Naive thymus-derived CD8-positive, alpha-beta T cell (primary cell): ENCODE data around the gene PLPPR5. TPM values are rescaled to one million over a fixed set of nuclear protein-coding genes. Genes with fewer than 3 reads are reported as not detected.

ENCODE experiments used
- ATAC-seq, 2 donors: fragments of 150-1000 bp; cut with Tn5 transposase in 1 of 2; sonication (Bioruptor Pico), chemical (Tn5 transposase) in 1 of 2; 1 replicate in 1 of 2; 2 replicates in 1 of 2; pipeline ENCODE4 v1.10.0; 2021; ENCODE audit warnings: mild to moderate bottlenecking in 2 of 2, moderate library complexity in 2 of 2
- POLR2A ChIA-PET: fragments of 350-600 bp; sonication (Branson Sonifier 250); formaldehyde crosslinking; loops from one replicate; lab custom pipeline; 2021; ENCODE audit warnings: antibody characterized with exemption; lab: Charles Lee
- DNase-seq, 10 donors: peaks; one replicate each; pipeline versions ENCODE4 v3.0.0 to v3.0.0-alpha.2; 2020 to 2022
- H3K27ac Mint-ChIP-seq, 10 donors: one replicate each; pipeline ENCODE4 v1.8.0; 2020 to 2022; ENCODE audit warnings: mild to moderate bottlenecking in 10 of 10, mixed read lengths in 10 of 10, moderate library complexity in 4 of 10, inconsistent platforms in 1 of 10
- H3K27me3 Mint-ChIP-seq, 5 donors: one replicate each; pipeline ENCODE4 v1.8.0; 2021 to 2022; ENCODE audit warnings: mixed read lengths in 5 of 5
- H3K36me3 Mint-ChIP-seq, 3 donors: one replicate each; pipeline ENCODE4 v1.8.0; 2020 to 2022; ENCODE audit warnings: mixed read lengths in 3 of 3, mild to moderate bottlenecking in 2 of 3, inconsistent platforms in 1 of 3
- H3K4me1 Mint-ChIP-seq, 4 donors: one replicate each; pipeline ENCODE4 v1.8.0; 2021 to 2022; ENCODE audit warnings: mixed read lengths in 4 of 4
- H3K4me3 Mint-ChIP-seq, 10 donors: one replicate each; pipeline ENCODE4 v1.8.0; 2020 to 2022; ENCODE audit warnings: mild to moderate bottlenecking in 10 of 10, mixed read lengths in 10 of 10, moderate library complexity in 6 of 10, inconsistent platforms in 1 of 10
- H3K9me3 Mint-ChIP-seq, 9 donors: one replicate each; pipeline ENCODE4 v1.8.0; 2020 to 2022; ENCODE audit warnings: mixed read lengths in 9 of 9, mild to moderate bottlenecking in 3 of 9, inconsistent platforms in 1 of 9, moderate library complexity in 1 of 9
- polyA plus RNA-seq, 3 donors: library from polyadenylated mRNA; unstranded; fragments of 300-500 nt; fragmentation: Illumina TruSeq; gene quantifications; one replicate each; pipeline ENCODE4 v1.2.3, GENCODE V29; 2021
- total RNA-seq, 8 experiments: library from RNA in 2 of 8; stranded (reverse) in 2 of 8; gene quantifications; one replicate each; pipeline ENCODE4 v1.2.3 and lab custom pipeline; 2021 to 2026

The PLPPR5 gene
- total and polyA plus RNA-seq, 5 experiments from 2014 or later = not detected

GRCh38 chr1:98991127-98992012 lies 13.3 kb downstream of the PLPPR5 start:
- ATAC-seq (peak in 1 of 2 donors; percentile 23), DNase-seq (no peak)
- POLR2A ChIA-PET = no interaction called here
- Mint-ChIP-seq H3K4me1 (peaks cover 4 to 9% (median 7%) of the 10 kb centered on the region in 4 donors), H3K27me3 (peaks cover 0 to 2% (median 0%) of the 10 kb centered on the region in 5 donors), H3K27ac (peak overlapping the region in 1 of 10 donors; percentile 54), H3K36me3 (no peaks in the 10 kb centered on the region), H3K9me3 (peaks cover 0 to 3% (median 0%) of the 10 kb centered on the region in 9 donors), H3K4me3 (no peak overlapping the region)

DNA sequence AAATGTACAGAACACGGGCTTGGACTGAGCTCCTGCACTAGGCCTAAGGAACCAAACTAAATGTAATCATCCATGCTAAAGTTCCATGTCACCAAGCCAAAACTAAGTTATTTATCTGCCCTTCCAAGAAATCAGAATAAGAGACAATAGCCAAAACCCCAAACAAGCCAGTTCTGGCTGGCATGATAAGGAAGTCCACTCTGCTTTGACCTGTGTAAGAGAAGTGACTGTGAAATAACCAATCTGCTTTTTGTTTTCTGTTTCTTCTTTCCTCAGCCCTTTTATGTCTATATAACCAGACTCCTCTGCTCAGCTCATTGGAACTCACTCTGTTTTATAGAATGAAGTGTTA lies 15.1 kb downstream of the PLPPR5 start:
- Mint-ChIP-seq H3K27ac (no peak overlapping the region), H3K4me3 (no peak overlapping the region), H3K36me3 (no peaks in the 10 kb centered on the region), H3K27me3 (peaks cover 0 to 2% (median 0%) of the 10 kb centered on the region in 5 donors), H3K4me1 (peaks cover 4 to 9% (median 7%) of the 10 kb centered on the region in 4 donors), H3K9me3 (peaks cover 0 to 3% (median 0%) of the 10 kb centered on the region in 9 donors)
- no peak for ATAC-seq
- no peak for DNase-seq
- POLR2A ChIA-PET = no interaction called here

DNA sequence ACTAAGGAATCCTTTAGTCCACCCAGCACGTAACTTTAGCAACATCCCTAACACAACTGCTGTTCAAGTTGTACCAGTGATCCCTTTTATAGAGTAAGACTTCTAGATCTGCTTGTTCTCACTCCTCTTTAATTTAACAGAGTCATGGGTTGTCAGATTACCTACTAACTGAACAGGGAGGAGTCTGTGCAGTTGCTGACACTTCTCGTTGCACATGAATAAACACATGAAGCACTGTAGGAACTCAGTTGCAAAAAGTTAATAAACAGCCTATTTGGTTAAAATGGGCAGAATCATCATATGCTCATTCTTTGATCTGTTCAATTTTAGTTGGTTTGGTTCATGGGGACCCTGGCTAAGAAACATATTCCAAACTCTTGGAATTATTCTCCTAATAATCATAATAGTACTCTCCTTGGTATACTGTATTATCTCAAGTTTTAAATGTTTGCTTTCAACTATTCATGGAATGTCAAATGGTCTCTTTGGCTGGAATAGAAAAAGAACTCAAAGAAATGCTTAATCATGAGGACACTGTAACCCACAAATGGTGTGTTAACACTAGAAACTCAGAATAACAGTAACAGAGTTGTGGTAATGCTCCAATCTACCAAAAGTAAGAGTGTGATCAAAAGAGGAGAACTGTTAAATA lies 15.6 kb downstream of the PLPPR5 start:
- Mint-ChIP-seq H3K27me3 (peaks cover 0 to 2% (median 0%) of the 10 kb centered on the region in 5 donors), H3K4me1 (peaks cover 4 to 9% (median 7%) of the 10 kb centered on the region in 4 donors), H3K4me3 (no peak overlapping the region), H3K9me3 (peaks cover 0 to 4% (median 0%) of the 10 kb centered on the region in 9 donors), H3K27ac (no peak overlapping the region), H3K36me3 (peaks cover 0 to 3% (median 0%) of the 10 kb centered on the region in 3 donors)
- DNase-seq = no peak
- no peak for ATAC-seq
- POLR2A ChIA-PET = no interaction called here

DNA sequence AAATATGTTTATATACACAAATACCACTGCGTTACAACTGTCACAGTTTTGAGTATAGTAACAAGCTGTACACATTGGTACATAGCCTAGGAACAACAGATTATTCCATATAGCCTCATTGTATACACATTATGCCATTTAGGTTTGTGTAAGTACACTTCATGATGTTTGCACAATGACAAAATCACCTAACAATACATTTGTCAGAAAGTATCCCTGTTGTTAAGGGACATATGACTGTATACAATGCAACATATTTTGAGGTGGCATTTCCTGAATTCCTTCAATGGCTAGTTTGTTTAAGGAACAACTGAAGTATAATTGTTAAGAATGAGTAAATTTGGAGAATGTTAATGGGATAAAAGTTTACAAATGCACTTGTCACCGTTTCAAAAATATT lies 19.0 kb downstream of the PLPPR5 start:
- POLR2A ChIA-PET = no interaction called here
- H3K4me1 Mint-ChIP-seq = no peaks in the 10 kb centered on the region
- DNase-seq (no peak), ATAC-seq (no peak)
- peaks cover 0 to 13% (median 0%) of the 10 kb centered on the region in 3 donors for H3K36me3 Mint-ChIP-seq
- H3K27me3 Mint-ChIP-seq = no peaks in the 10 kb centered on the region
- peaks cover 0 to 10% (median 0%) of the 10 kb centered on the region in 9 donors for H3K9me3 Mint-ChIP-seq
- H3K27ac Mint-ChIP-seq = no peak overlapping the region
- H3K4me3 Mint-ChIP-seq = no peak overlapping the region

DNA sequence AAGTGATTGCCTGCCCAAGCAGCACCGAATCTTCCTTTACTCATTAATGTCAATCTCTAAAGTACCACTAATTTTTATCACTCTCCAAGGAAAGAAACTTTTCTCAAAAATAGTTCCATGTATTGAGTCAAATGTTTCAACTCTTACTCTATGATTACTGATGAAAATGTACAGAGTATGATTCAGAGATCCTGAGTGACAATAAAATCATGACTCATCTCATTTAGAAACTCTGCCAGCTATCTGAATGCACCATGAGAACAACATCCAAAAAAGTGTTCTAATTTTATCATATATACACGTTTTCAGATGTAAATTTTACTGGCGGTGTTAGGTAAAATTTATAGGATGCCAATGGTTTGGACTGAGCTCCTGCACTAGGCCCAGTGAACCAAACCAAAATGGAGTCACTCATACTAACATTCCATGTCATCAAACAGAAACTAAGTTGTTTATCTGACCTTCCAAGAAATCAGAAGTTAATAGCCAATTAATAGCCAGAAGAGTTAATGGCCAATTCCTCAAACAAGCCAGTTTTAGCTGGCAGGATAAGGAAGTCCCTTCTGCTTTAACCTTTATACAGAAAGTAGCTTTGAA lies 22.6 kb downstream of the PLPPR5 start:
- no peak overlapping the region for H3K4me3 Mint-ChIP-seq
- H3K9me3 Mint-ChIP-seq = peaks cover 0 to 10% (median 0%) of the 10 kb centered on the region in 9 donors
- no peak for ATAC-seq
- H3K4me1 Mint-ChIP-seq = no peaks in the 10 kb centered on the region
- DNase-seq = no peak
- peaks cover 0 to 13% (median 0%) of the 10 kb centered on the region in 3 donors for H3K36me3 Mint-ChIP-seq
- no peaks in the 10 kb centered on the region for H3K27me3 Mint-ChIP-seq
- H3K27ac Mint-ChIP-seq = no peak overlapping the region
- POLR2A ChIA-PET = no interaction called here

GRCh38 chr1:98979463-98979862 lies 25.2 kb downstream of the PLPPR5 start:
- ATAC-seq (no peak), DNase-seq (no peak)
- no peaks in the 10 kb centered on the region for H3K4me1 Mint-ChIP-seq
- no peak overlapping the region for H3K4me3 Mint-ChIP-seq
- POLR2A ChIA-PET = no interaction called here
- peaks cover 0 to 13% (median 0%) of the 10 kb centered on the region in 3 donors for H3K36me3 Mint-ChIP-seq
- H3K27me3 Mint-ChIP-seq = no peaks in the 10 kb centered on the region
- peaks cover 0 to 10% (median 0%) of the 10 kb centered on the region in 9 donors for H3K9me3 Mint-ChIP-seq
- H3K27ac Mint-ChIP-seq = no peak overlapping the region

- Mint-ChIP-seq H3K4me1 (no peaks in the 10 kb centered on the region), H3K9me3 (no peaks in the 10 kb centered on the region), H3K36me3 (no peaks in the 10 kb centered on the region), H3K27me3 (peaks cover 0 to 4% (median 0%) of the 10 kb centered on the region in 5 donors), H3K4me3 (no peak overlapping the region), H3K27ac (no peak overlapping the region)
- ATAC-seq (no peak), DNase-seq (no peak)
- POLR2A ChIA-PET = no interaction called here
Measured at GRCh38 chr1:98975810-98976209, 28.9 kb downstream of the PLPPR5 start.

- Mint-ChIP-seq H3K27me3 (peaks cover 0 to 4% (median 0%) of the 10 kb centered on the region in 5 donors), H3K9me3 (no peaks in the 10 kb centered on the region), H3K36me3 (no peaks in the 10 kb centered on the region), H3K4me1 (no peaks in the 10 kb centered on the region), H3K4me3 (no peak overlapping the region), H3K27ac (no peak overlapping the region)
- DNase-seq (no peak), ATAC-seq (no peak)
- POLR2A ChIA-PET = no interaction called here
Measured at GRCh38 chr1:98975113-98975512, 29.5 kb downstream of the PLPPR5 start.

- ATAC-seq (no peak), DNase-seq (no peak)
- POLR2A ChIA-PET = no interaction called here
- Mint-ChIP-seq H3K9me3 (no peaks in the 10 kb centered on the region), H3K27ac (no peak overlapping the region), H3K36me3 (no peaks in the 10 kb centered on the region), H3K27me3 (peaks cover 0 to 8% (median 0%) of the 10 kb centered on the region in 5 donors), H3K4me3 (no peak overlapping the region), H3K4me1 (peaks cover 0 to 8% (median 0%) of the 10 kb centered on the region in 4 donors)
Measured at GRCh38 chr1:98969798-98970490, 34.7 kb downstream of the PLPPR5 start.

GRCh38 chr1:98967122-98967521 lies 37.5 kb downstream of the PLPPR5 start:
- H3K27me3 Mint-ChIP-seq = peaks cover 0 to 7% (median 0%) of the 10 kb centered on the region in 5 donors
- DNase-seq = no peak
- H3K4me3 Mint-ChIP-seq = no peak overlapping the region
- H3K36me3 Mint-ChIP-seq = no peaks in the 10 kb centered on the region
- peaks cover 0 to 8% (median 0%) of the 10 kb centered on the region in 4 donors for H3K4me1 Mint-ChIP-seq
- no peak for ATAC-seq
- H3K27ac Mint-ChIP-seq = no peak overlapping the region
- POLR2A ChIA-PET = no interaction called here
- H3K9me3 Mint-ChIP-seq = no peaks in the 10 kb centered on the region

DNA sequence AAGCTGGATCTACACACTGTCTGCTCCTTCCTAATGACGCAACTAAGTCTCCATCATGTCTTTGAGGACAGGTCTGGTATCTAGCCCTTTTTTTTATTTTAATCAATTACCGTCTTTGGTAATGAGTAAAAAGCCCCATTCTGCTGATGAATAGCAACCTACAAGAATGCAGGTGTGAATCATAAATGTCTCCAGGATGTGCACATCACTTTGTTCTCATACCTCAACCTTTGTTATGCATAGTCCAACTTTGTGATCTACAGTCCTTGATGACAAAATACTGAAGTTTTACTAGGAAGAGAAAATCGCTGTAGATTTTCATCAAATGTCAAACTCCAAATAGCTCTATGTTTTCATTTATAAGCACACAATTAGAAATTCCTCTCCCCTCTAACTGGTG lies 39.3 kb downstream of the PLPPR5 start:
- Mint-ChIP-seq H3K27ac (no peak overlapping the region), H3K36me3 (no peaks in the 10 kb centered on the region), H3K9me3 (no peaks in the 10 kb centered on the region), H3K27me3 (peaks cover 0 to 11% (median 0%) of the 10 kb centered on the region in 5 donors), H3K4me1 (peaks cover 0 to 8% (median under 1%) of the 10 kb centered on the region in 4 donors), H3K4me3 (no peak overlapping the region)
- POLR2A ChIA-PET = no interaction called here
- DNase-seq (no peak), ATAC-seq (no peak)

DNA sequence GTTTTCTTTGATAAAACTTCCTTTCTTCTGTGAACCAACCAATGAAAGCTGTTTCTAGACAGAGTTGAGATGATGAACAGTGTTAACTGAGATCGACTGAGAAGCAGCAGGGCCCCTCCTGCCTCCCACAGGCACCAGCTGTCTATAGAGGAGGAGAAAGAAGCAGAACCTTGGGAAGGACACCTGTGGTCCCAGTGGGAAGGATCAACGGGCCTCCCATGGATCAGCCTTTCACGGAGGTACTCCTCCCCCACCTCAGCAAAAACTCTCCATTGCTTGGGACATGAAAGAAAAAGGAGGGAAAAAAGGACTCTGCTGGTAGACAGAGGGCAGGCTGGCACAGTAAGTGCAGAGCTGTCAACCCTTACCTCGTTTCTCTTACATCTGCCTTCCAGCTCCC lies 40.5 kb downstream of the PLPPR5 start:
- peaks cover 0 to 11% (median 0%) of the 10 kb centered on the region in 5 donors for H3K27me3 Mint-ChIP-seq
- POLR2A ChIA-PET = no interaction called here
- H3K4me3 Mint-ChIP-seq = no peak overlapping the region
- peaks cover 0 to 8% (median under 1%) of the 10 kb centered on the region in 4 donors for H3K4me1 Mint-ChIP-seq
- no peak overlapping the region for H3K27ac Mint-ChIP-seq
- no peaks in the 10 kb centered on the region for H3K36me3 Mint-ChIP-seq
- H3K9me3 Mint-ChIP-seq = no peaks in the 10 kb centered on the region
- ATAC-seq = no peak
- DNase-seq = no peak
